Type B pancreatic cell (in vitro differentiated cells): Measurements from ENCODE around the gene ZNF503. TPM values are rescaled to one million over a fixed set of nuclear protein-coding genes. Genes with fewer than 3 reads are reported as not detected.
A peak's percentile ranks its signal among the peaks of the same experiment; 100 is the strongest.

ENCODE experiments used
- DNase-seq: peaks from one replicate; pipeline ENCODE4 v3.0.0; 2021; ENCODE audit warnings: mixed read lengths; ENCODE audit not compliant: unreplicated experiment; ENCODE audit errors: extremely low spot score
- H3K27ac Mint-ChIP-seq: 2 replicates; pipeline ENCODE4 v1.8.0; 2021; ENCODE audit warnings: mild to moderate bottlenecking, mixed read lengths
- H3K27me3 Mint-ChIP-seq: 2 replicates; pipeline ENCODE4 v1.8.0; 2021; ENCODE audit warnings: mixed read lengths
- H3K36me3 Mint-ChIP-seq: 2 replicates; pipeline ENCODE4 v1.8.0; 2021; ENCODE audit warnings: mixed read lengths
- H3K4me1 Mint-ChIP-seq: one replicate; pipeline ENCODE4 v1.8.0; 2021; ENCODE audit warnings: mixed read lengths; ENCODE audit not compliant: unreplicated experiment
- H3K4me3 Mint-ChIP-seq: 2 replicates; pipeline ENCODE4 v1.8.0; 2021; ENCODE audit warnings: mild to moderate bottlenecking, mixed read lengths
- H3K9me3 Mint-ChIP-seq: 2 replicates; pipeline ENCODE4 v1.8.0; 2021; ENCODE audit warnings: mixed read lengths
- CTCF ChIP-seq: fragments of 200-600 bp; sonication (generic); conservative IDR thresholded peaks from 2 replicates; pipeline ENCODE4 v1.5.0; 2021; ENCODE audit warnings: antibody characterized with exemption, mild to moderate bottlenecking
- total RNA-seq: library from RNA; stranded (reverse); gene quantifications from 2 replicates; pipeline ENCODE4 v1.2.1, GENCODE V29; 2021; ENCODE audit warnings: low replicate concordance

Gene ZNF503
- total RNA-seq, 1 donor from 2014 or later, result 88.4 TPM

GRCh38 chr10:75407713-75408508 is 6.3 kb upstream of the ZNF503 start:
- Mint-ChIP-seq H3K27me3 (peaks cover 21% of the 10 kb centered on the region), H3K27ac (peak overlapping the region; percentile 79), H3K4me1 (peaks cover 35% of the 10 kb centered on the region), H3K4me3 (peak overlapping the region; percentile 87), H3K9me3 (no peaks in the 10 kb centered on the region), H3K36me3 (no peaks in the 10 kb centered on the region)
- TF ChIP-seq CTCF, result no peak
- DNase-seq, result peak; percentile 80

GRCh38 chr10:75407224-75407712 is 5.7 kb upstream of the ZNF503 start:
- TF ChIP-seq CTCF, result no peak
- H3K9me3 Mint-ChIP-seq, result no peaks in the 10 kb centered on the region
- H3K4me3 Mint-ChIP-seq, result peak overlapping the region; percentile 87
- DNase-seq, result no peak
- H3K4me1 Mint-ChIP-seq, result peaks cover 35% of the 10 kb centered on the region
- H3K27ac Mint-ChIP-seq, result peak overlapping the region; percentile 79
- H3K36me3 Mint-ChIP-seq, result no peaks in the 10 kb centered on the region
- H3K27me3 Mint-ChIP-seq, result peaks cover 19% of the 10 kb centered on the region

GRCh38 chr10:75406462-75407223 is 5.1 kb upstream of the ZNF503 start:
- Mint-ChIP-seq H3K4me1 (peaks cover 35% of the 10 kb centered on the region), H3K4me3 (peak overlapping the region; percentile 87), H3K36me3 (no peaks in the 10 kb centered on the region), H3K9me3 (no peaks in the 10 kb centered on the region), H3K27ac (peak overlapping the region; percentile 87), H3K27me3 (peaks cover 23% of the 10 kb centered on the region)
- no peak for TF ChIP-seq CTCF
- DNase-seq, result no peak

GRCh38 chr10:75405598-75406461 is 4.3 kb upstream of the ZNF503 start:
- H3K9me3 Mint-ChIP-seq, result no peaks in the 10 kb centered on the region
- no peak for TF ChIP-seq CTCF
- peak overlapping the region; percentile 87 for H3K27ac Mint-ChIP-seq
- peaks cover 17% of the 10 kb centered on the region for H3K27me3 Mint-ChIP-seq
- H3K4me3 Mint-ChIP-seq, result peak overlapping the region; percentile 87
- no peak for DNase-seq
- H3K4me1 Mint-ChIP-seq, result peaks cover 34% of the 10 kb centered on the region
- no peaks in the 10 kb centered on the region for H3K36me3 Mint-ChIP-seq
